ENCODE data around the gene SRPRB.

Gene SRPRB

DNA sequence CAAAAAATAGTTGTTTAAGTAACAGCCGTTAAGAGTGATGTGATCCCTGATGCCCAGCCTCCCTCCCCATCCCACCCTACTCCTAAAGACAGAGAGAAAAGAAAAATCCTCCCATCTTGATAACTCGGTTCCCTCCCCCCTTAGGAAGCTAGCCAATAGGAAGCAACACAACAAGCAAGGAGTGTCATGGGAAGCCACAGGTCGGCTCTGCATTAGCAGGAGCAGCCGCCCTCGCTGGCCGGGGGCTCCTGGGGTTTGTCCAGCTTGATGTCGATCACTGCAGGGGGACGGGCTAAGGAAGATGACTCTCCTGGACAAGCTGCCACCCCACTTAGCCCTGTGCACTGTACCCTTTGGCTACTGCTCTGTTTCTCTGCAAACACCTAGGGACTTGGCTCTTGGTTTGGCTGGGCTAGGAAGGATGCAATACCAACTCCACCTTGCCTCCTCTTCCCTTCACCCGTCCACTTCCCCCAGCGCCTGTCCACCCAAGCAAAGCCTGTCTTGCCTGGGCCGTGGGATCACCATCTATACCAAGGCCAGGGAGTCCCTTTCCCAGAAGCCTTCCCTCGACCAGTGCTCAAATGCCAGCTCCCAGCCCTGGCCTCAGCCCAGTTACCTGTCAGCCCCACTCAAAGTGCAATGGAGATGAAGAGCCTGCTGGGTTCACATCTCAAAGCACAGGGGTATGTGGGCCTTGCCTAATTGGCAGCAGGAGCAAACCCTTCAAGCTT, 23.1 kb downstream of the SRPRB start:
- no peak for DNase-seq

DNA sequence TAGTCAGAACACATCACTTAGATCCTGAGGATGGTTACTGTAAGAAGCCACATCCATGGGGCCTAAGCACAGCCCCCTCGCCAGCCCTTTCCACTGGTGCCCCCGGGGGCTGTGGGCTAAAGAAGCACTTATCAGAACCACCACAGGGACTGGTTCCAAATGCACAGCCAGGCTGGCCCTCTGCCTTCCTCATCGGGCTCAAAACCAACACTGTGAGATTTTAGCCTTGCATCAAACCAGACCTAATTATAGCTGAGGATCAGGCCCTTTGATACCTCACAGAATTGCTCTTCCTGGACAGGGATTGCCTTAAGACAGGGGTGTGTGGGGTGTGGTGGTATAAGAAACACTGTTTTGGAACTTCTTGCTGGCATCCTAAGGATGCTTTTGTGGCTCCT, 23.7 kb downstream of the SRPRB start:
- no peak for DNase-seq

DNA sequence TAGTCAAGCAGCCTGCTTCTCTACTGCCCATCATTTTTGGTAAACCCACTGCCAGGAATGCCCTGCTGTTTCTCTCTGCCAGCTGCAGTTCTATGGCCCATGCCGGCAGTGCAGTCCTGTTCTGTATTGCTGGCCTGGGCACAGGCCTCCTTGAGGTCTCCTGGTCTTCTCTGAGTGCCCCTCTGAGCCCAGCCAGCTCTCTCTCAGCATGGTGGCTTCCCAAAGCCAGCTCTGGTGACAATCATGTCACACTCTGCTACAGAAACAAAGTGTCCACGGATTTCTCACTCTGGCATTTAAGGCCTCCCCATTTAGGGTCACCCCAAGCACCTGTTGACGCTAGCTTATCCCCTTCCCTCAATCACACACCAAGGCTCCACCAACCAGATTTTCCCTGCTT, 24.5 kb downstream of the SRPRB start:
- DNase-seq, result no peak

- DNase-seq, result no peak
Measured at GRCh38 chr3:133831966-133832801, 26.6 kb downstream of the SRPRB start.

GRCh38 chr3:133832802-133833144, 27.2 kb downstream of the SRPRB start:
- DNase-seq, result no peak

- DNase-seq, result no peak
Measured at GRCh38 chr3:133833267-133833666, 27.7 kb downstream of the SRPRB start.

DNA sequence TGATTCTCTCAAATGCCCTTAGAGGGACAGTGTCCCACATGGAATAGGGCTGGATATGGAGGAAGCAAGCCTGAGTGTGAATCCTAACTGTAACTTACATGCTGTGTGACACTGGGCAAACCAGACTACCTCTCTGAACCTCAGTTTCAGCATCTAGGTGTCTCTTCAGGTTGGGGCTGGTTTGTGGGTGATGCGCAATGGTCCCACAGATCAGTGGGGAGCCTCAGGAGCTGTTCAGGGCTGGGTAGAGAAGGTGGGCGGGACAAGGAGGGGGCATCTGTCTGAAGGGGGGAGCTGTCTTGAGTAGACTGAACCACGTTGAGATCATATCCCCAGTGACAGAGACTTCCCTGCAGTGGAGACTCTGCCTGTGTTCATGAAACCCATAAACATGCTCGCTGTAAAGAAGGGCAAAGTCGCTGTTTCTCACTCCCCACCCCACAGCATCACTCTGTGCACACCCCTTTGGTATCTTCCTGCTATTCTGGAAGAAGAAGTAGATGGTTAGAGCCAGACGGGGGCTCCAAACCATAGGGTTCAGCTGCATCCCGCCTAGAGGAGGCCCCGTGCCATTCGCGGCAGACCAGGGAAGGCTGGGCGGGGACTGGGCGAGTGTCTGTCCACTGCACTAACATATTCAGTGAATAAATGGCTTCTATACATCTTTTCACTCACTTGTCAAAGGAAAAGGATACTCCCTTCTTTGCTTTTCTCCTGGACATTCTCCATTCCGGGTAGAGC, 28.4 kb downstream of the SRPRB start:
- no peak for DNase-seq

GRCh38 chr3:133834621-133835417, 29.2 kb downstream of the SRPRB start:
- no peak for DNase-seq

DNA sequence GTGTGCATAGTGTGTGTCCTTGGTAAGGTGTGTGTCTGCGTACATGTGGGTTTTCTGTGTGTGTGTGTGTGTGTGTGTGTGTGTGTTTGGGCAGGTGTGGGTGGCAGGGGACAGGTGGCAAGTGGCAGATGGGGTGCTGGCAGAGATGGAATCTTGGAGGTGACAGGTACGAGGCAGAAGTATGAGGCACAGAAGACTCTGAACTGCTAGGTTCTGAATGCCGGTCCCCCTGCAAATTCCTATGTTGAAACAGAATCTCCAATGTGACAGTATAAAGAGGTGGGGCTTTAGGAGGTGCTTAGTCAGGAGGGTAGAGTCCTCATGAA, 29.8 kb downstream of the SRPRB start:
- no peak for DNase-seq

DNA sequence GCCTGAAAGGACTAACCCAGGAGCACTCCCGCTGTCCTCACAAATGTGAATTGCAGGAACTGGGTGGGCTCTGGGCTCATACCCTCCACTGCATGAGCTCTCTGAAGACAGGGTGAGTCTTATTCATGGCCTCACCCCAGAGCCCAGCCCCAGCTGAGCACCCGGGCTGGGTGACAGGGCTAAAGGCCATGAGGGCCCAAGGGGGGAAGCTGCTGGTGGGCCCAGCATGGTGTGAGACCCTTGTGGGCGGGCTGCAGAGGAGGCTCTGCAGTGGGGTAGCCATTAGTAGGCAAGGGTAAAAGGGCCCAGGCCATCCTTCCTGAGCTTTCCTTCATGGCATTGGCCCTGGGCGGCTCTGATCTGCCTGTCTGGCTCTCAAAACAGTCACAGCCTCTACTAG, 30.3 kb downstream of the SRPRB start:
- DNase-seq, result no peak

GRCh38 chr3:133836497-133837158, 31.0 kb downstream of the SRPRB start:
- DNase-seq, result no peak

DNA sequence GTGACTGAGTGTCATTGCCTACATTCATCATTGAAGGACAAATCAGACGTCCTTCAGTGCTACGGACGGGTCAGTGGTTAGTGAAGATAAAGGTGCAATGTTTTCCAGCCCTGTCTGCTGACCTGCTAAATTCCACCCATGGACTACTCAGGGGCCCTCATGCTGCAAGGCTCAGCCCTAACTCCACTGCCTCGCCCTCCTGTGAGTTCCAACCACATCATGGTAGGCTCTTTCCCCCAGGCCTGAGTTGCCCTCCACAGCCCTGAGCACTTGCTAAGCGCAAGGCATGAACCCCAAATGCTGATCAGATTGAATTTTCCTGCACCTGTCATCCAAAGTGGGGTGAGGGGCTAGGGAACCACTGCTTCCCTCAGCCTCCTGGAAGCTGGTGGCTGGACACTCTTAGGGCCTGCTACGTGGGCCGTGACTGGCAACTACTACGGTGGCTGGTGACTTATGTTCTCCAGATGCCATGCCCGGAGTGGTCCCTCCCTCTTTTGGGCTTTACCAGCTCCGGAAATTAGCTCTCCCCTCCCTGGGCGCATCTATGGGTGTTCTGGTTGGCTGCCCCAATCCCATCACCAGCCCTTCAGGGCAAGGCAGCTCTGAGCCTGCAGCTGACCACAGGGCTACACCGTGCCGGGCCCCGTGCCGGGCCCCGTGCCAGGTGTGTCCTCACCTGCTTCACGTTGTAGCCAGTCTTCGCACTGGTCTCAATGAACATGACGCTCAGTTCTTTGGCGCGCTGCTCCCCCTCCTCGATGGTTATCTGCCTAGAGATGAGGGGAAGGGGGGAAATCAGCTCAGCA, 32.1 kb downstream of the SRPRB start:
- no peak for DNase-seq

DNA sequence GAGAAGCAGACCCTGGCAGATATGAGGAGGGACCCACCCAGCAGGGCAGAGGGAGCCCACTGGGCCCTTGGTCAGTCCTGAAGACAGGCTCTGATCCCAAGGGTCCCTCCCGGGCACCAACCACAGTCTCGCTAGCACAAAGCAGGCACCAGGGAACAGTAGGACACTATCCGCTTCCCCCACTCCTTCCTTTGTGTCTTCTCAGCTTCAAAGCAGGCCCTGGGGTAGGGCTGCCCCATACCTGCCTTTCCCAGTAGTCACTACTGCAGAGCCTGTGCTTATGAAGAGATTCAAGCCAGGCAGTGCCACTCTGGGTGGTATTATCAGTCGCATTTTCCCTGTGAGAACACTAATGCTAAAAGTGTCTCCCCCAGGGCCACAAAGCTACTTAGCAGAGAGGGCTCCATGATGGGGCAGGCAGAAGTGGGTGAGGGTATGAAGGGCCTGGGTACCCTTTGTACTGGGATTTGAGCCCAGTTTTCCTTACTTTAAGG, 32.7 kb downstream of the SRPRB start:
- no peak for DNase-seq

- no peak for DNase-seq
Measured at GRCh38 chr3:133838916-133839800, 33.5 kb downstream of the SRPRB start.

GRCh38 chr3:133840055-133840737, 34.6 kb downstream of the SRPRB start:
- no peak for DNase-seq

- DNase-seq, result no peak
Measured at GRCh38 chr3:133840767-133841166, 35.2 kb downstream of the SRPRB start.

DNA sequence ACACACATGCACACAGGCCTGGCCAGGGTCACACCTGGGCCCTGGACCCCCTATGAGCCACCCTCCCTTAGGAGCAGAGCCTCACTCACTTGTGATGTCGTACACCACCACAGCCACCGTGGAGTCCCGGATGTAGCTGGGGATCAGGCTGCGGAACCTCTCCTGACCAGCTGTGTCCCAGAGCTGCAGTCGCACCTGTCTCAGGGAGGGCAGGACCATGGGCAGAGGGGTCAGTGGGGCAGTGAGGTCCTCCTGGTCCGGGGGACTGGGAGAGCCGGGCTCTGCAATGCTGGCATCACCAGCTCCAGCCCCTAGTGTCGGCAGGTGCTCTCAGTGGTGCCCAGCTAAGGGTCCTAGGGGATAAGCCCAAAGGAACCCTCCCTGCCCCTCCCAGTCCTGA, 35.6 kb downstream of the SRPRB start:
- DNase-seq, result no peak

- no peak for DNase-seq
Measured at GRCh38 chr3:133842158-133842557, 36.5 kb downstream of the SRPRB start.

DNA sequence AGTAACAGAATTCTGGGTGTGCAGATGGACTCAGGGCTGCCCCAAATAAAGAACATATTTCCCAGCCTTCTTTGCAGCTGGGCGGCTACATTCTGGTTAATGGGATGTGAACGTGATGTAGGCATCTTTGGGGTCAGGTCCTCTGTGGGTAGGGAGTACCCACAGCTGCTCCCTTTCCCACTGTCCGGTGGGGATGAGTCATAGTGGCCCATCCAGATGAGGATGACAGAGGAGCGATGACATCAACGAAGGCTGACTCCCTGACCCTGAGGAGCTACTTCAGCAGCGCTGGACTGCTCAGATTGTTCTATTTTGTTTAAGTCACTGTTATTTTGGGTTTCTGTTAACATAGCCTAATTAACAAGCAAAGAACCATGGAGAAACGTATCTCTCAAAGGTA, 38.0 kb downstream of the SRPRB start:
- no peak for DNase-seq

DNA sequence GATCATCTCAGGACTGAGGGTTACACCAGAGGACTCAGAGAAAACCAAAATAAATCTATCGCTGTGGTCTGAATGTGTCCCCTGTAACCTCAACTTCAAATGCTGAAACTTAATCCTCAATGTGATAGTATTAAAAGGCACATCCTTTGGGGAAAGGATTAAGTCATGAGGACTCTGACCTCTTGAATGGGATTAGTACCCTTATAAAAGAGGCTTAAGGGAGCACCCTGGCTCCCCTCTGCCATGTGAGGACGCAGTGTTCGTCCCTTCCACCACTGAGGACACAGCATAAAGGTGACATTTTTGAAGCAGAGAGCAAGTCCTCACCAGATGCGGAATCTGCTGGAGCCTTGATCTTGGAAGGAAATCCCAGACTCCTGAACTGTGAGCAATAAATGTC, 39.5 kb downstream of the SRPRB start:
- DNase-seq, result no peak
